Caco-2 (cell line): ENCODE results near the gene KRT26. TPM values are rescaled to one million over a fixed set of nuclear protein-coding genes. Genes with fewer than 3 reads are reported as not detected.

Experiments used
- BruUV-seq: library from RNA; stranded (reverse); fragments of 400-500 nt; replicated peaks from 2 replicates; lab custom pipeline; 2021; lab: Mats Ljungman, UMichigan
- CTCF ChIA-PET: fragments of 300-600 bp; sonication (Branson Sonifier 250); formaldehyde crosslinking; loops from one replicate; lab custom pipeline; 2022; ENCODE audit warnings: antibody characterized with exemption; lab: Charles Lee
- POLR2A ChIA-PET: fragments of 300-600 bp; sonication (Branson Sonifier 250); formaldehyde crosslinking; loops from one replicate; lab custom pipeline; 2022; ENCODE audit warnings: antibody characterized with exemption; lab: Charles Lee
- DNase-seq, 2 experiments: peaks; one replicate each; pipeline versions ENCODE4 v3.0.0 to v3.0.0-alpha.2; 2020 to 2022
- H3K27me3 ChIP-seq: replicated peaks from 2 replicates; pipeline ENCODE4 v1.6.0; 2011; ENCODE audit warnings: low read length; ENCODE audit not compliant: control insufficient read depth, insufficient read depth
- H3K36me3 ChIP-seq: 2 replicates; pipeline ENCODE4 v1.5.1; 2011; ENCODE audit warnings: low read length; ENCODE audit not compliant: control insufficient read depth, insufficient read depth
- H3K4me1 ChIP-seq: fragments of 250-450 bp; sonication (Bioruptor Pico); 2 replicates; pipeline ENCODE4 v1.5.1; 2020; ENCODE audit warnings: mild to moderate bottlenecking
- H3K4me3 ChIP-seq: 2 replicates; pipeline ENCODE4 v1.5.1; 2011; ENCODE audit warnings: low read depth, mild to moderate bottlenecking, control low read depth, low read length
- H3K9me3 ChIP-seq: fragments of 250-450 bp; sonication (Bioruptor Pico); 2 replicates; pipeline ENCODE4 v1.5.1; 2020; ENCODE audit warnings: mild to moderate bottlenecking, moderate library complexity
- H3K27ac Mint-ChIP-seq: one replicate; pipeline ENCODE4 v1.8.0; 2022; ENCODE audit warnings: mixed read lengths; ENCODE audit not compliant: unreplicated experiment
- H3K27me3 Mint-ChIP-seq: one replicate; pipeline ENCODE4 v1.8.0; 2022; ENCODE audit warnings: mixed read lengths; ENCODE audit not compliant: insufficient read depth, unreplicated experiment
- H3K36me3 Mint-ChIP-seq: one replicate; pipeline ENCODE4 v1.8.0; 2022; ENCODE audit warnings: mild to moderate bottlenecking, mixed read lengths; ENCODE audit not compliant: insufficient read depth, unreplicated experiment
- H3K4me1 Mint-ChIP-seq: one replicate; pipeline ENCODE4 v1.8.0; 2022; ENCODE audit warnings: low read depth, mixed read lengths; ENCODE audit not compliant: unreplicated experiment
- H3K4me3 Mint-ChIP-seq: one replicate; pipeline ENCODE4 v1.8.0; 2022; ENCODE audit warnings: mild to moderate bottlenecking, moderate library complexity, mixed read lengths; ENCODE audit not compliant: unreplicated experiment
- H3K9me3 Mint-ChIP-seq: one replicate; pipeline ENCODE4 v1.8.0; 2022; ENCODE audit warnings: mixed read lengths; ENCODE audit not compliant: unreplicated experiment
- intact Hi-C: fragments of 100-400 bp; cut with micrococcal nuclease; formaldehyde crosslinking; loops from one replicate; pipeline ENCODE4 v1.10.0; 2022; ENCODE audit not compliant: unreplicated experiment
- total RNA-seq: library from RNA; stranded (reverse); gene quantifications from 2 replicates; pipeline ENCODE4 v1.2.3, GENCODE V29; 2022
- TF ChIP-seq, protein P1 (sequence below), 2 experiments: fragments of 200-600 bp in 1 of 2; IDR thresholded peaks; 1 replicate in 1 of 2; 2 replicates in 1 of 2; pipeline versions ENCODE4 v1.5.1 to v1.8.0; 2011 to 2022; ENCODE audit warnings: antibody characterized with exemption in 1 of 2, control low read depth in 1 of 2, inconsistent platforms in 1 of 2, low read depth in 1 of 2, low read length in 1 of 2, mild to moderate bottlenecking in 1 of 2, moderate library complexity in 1 of 2; ENCODE audit not compliant: insufficient read depth in 1 of 2, severe bottlenecking in 1 of 2, unreplicated experiment in 1 of 2

Gene KRT26
- total RNA-seq, 1 experiment from 2014 or later, result not detected

- TF ChIP-seq, protein P1, sequence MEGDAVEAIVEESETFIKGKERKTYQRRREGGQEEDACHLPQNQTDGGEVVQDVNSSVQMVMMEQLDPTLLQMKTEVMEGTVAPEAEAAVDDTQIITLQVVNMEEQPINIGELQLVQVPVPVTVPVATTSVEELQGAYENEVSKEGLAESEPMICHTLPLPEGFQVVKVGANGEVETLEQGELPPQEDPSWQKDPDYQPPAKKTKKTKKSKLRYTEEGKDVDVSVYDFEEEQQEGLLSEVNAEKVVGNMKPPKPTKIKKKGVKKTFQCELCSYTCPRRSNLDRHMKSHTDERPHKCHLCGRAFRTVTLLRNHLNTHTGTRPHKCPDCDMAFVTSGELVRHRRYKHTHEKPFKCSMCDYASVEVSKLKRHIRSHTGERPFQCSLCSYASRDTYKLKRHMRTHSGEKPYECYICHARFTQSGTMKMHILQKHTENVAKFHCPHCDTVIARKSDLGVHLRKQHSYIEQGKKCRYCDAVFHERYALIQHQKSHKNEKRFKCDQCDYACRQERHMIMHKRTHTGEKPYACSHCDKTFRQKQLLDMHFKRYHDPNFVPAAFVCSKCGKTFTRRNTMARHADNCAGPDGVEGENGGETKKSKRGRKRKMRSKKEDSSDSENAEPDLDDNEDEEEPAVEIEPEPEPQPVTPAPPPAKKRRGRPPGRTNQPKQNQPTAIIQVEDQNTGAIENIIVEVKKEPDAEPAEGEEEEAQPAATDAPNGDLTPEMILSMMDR (IDR thresholded peaks at IDR 0.05; ENCODE audit: insufficient read depth in 1 of 2, low read depth in 1 of 2, low read length in 1 of 2, severe bottlenecking in 1 of 2, unreplicated experiment in 1 of 2), result no peak
- ChIA-PET POLR2A (no interaction called here), CTCF (no interaction called here)
- H3K36me3 Mint-ChIP-seq, result no peaks in the 10 kb centered on the region
- DNase-seq, result no peak
- no peak overlapping the region for H3K4me3 ChIP-seq
- H3K36me3 ChIP-seq, result no peaks in the 10 kb centered on the region
- no peaks in the 10 kb centered on the region for H3K27me3 Mint-ChIP-seq
- no TSS peak for BruUV-seq
- no peaks in the 10 kb centered on the region for H3K27me3 ChIP-seq
- no peaks in the 10 kb centered on the region for H3K4me1 Mint-ChIP-seq
- H3K27ac Mint-ChIP-seq, result no peak overlapping the region
- H3K4me1 ChIP-seq, result no peaks in the 10 kb centered on the region
- H3K4me3 Mint-ChIP-seq, result no peak overlapping the region
- intact Hi-C loops, result no loop called here
- H3K9me3 ChIP-seq, result no peaks in the 10 kb centered on the region
- H3K9me3 Mint-ChIP-seq, result no peaks in the 10 kb centered on the region
Observed at GRCh38 chr17:40720899-40721298, 51.1 kb downstream of the KRT26 start.

DNA sequence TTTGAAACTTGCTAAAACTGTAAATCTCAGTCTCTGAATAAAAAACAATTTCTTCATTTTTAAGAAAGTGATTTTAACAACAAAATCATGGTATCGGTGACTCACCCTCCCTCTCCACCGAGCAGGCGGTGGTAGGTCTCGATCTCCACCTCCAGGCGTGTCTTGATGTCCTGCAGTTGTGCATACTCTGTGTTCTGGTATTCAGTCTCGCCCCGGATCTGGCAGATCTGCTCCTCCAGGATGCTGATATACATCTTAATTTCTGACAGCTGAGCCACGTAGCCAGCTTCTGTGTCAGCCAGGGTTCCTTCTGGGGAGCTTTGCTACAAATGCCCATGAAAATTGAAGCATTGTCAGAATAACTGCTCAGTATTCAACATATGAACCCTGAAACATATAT is 53.1 kb downstream of the KRT26 start:
- H3K27me3 Mint-ChIP-seq, result no peaks in the 10 kb centered on the region
- H3K27me3 ChIP-seq, result no peaks in the 10 kb centered on the region
- H3K27ac Mint-ChIP-seq, result no peak overlapping the region
- H3K36me3 Mint-ChIP-seq, result no peaks in the 10 kb centered on the region
- no peaks in the 10 kb centered on the region for H3K4me1 Mint-ChIP-seq
- H3K9me3 ChIP-seq, result no peaks in the 10 kb centered on the region
- intact Hi-C loops, result no loop called here
- H3K36me3 ChIP-seq, result no peaks in the 10 kb centered on the region
- H3K4me3 ChIP-seq, result no peak overlapping the region
- TF ChIP-seq, protein P1 (IDR thresholded peaks at IDR 0.05; ENCODE audit: insufficient read depth in 1 of 2, low read depth in 1 of 2, low read length in 1 of 2, severe bottlenecking in 1 of 2, unreplicated experiment in 1 of 2), result no peak
- BruUV-seq, result no TSS peak
- ChIA-PET POLR2A (no interaction called here), CTCF (no interaction called here)
- DNase-seq, result no peak
- no peaks in the 10 kb centered on the region for H3K9me3 Mint-ChIP-seq
- no peak overlapping the region for H3K4me3 Mint-ChIP-seq
- H3K4me1 ChIP-seq, result no peaks in the 10 kb centered on the region

GRCh38 chr17:40717776-40718175 is 54.2 kb downstream of the KRT26 start:
- H3K36me3 ChIP-seq, result no peaks in the 10 kb centered on the region
- TF ChIP-seq, protein P1 (IDR thresholded peaks at IDR 0.05; ENCODE audit: insufficient read depth in 1 of 2, low read depth in 1 of 2, low read length in 1 of 2, severe bottlenecking in 1 of 2, unreplicated experiment in 1 of 2), result no peak
- H3K4me1 Mint-ChIP-seq, result no peaks in the 10 kb centered on the region
- no peak overlapping the region for H3K4me3 Mint-ChIP-seq
- H3K4me1 ChIP-seq, result no peaks in the 10 kb centered on the region
- no peak overlapping the region for H3K27ac Mint-ChIP-seq
- intact Hi-C loops, result no loop called here
- H3K27me3 ChIP-seq, result no peaks in the 10 kb centered on the region
- BruUV-seq, result no TSS peak
- no peak overlapping the region for H3K4me3 ChIP-seq
- no peaks in the 10 kb centered on the region for H3K9me3 Mint-ChIP-seq
- H3K27me3 Mint-ChIP-seq, result no peaks in the 10 kb centered on the region
- no peaks in the 10 kb centered on the region for H3K9me3 ChIP-seq
- ChIA-PET POLR2A (interaction anchor here (0.5 kb wide), 1 partner anchor 710 kb away, joined by 3 read pairs; no protein-coding TSS in a partner anchor), CTCF (no interaction called here)
- H3K36me3 Mint-ChIP-seq, result no peaks in the 10 kb centered on the region
- no peak for DNase-seq

Other genes with a start within 250 kb of the KRT26 start
- gene CCR7, start 206.7 kb downstream of the KRT26 start, total RNA-seq, result not detected in 2 replicates
- gene SMARCE1, start 124.4 kb downstream of the KRT26 start, total RNA-seq, result 126 and 132 TPM in 2 replicates
- not detected in 2 replicates for gene KRT222, start 107.0 kb downstream of the KRT26 start, total RNA-seq
- gene KRT24, start 68.4 kb downstream of the KRT26 start, total RNA-seq, result 0.16 TPM in 1 of 2 replicates, not detected in the other
- not detected in 2 replicates for gene KRT25, start 16.9 kb downstream of the KRT26 start, total RNA-seq
- gene KRT27, start 10.3 kb upstream of the KRT26 start, total RNA-seq, result not detected in 2 replicates
- gene KRT28, start 27.8 kb upstream of the KRT26 start, total RNA-seq, result not detected in 2 replicates
- 48.3 and 48.6 TPM in 2 replicates for gene KRT10, start 50.4 kb upstream of the KRT26 start, total RNA-seq
- not detected in 2 replicates for gene KRT12, start 95.0 kb upstream of the KRT26 start, total RNA-seq
- gene KRT20, start 113.0 kb upstream of the KRT26 start, total RNA-seq, result 0.53 and 1.0 TPM in 2 replicates
- gene KRT23, start 165.4 kb upstream of the KRT26 start, total RNA-seq, result 43.6 and 47.1 TPM in 2 replicates
- not detected in 2 replicates for gene KRT39, start 194.7 kb upstream of the KRT26 start, total RNA-seq
- not detected in 2 replicates for gene KRT40, start 212.1 kb upstream of the KRT26 start, total RNA-seq
- gene KRTAP3-3, start 222.0 kb upstream of the KRT26 start, total RNA-seq, result not detected in 2 replicates
- not detected in 2 replicates for gene KRTAP3-2, start 227.7 kb upstream of the KRT26 start, total RNA-seq
- 7.4 and 7.9 TPM in 2 replicates for gene KRTAP3-1, start 236.9 kb upstream of the KRT26 start, total RNA-seq